SK-N-SH treated with all-trans-retinoic acid at 6 μM for 48 hours (cell line): ENCODE measurements around the gene EPB41L4A.

Experiments
- CSDC2 ChIP-seq: fragments of 250-450 bp; sonication (Bioruptor Pico); IDR thresholded peaks from 2 replicates; pipeline ENCODE4 v1.5.0; 2020; ENCODE audit warnings: mild to moderate bottlenecking, moderate library complexity
- OSR1 ChIP-seq: fragments of 250-450 bp; sonication (Bioruptor Pico); IDR thresholded peaks from 2 replicates; pipeline ENCODE4 v1.8.0; 2022; ENCODE audit warnings: moderate library complexity, mild to moderate bottlenecking, inconsistent platforms
- PPARA ChIP-seq: fragments of 250-450 bp; sonication (Bioruptor Pico); IDR thresholded peaks from 2 replicates; pipeline ENCODE4 v1.5.0; 2020; ENCODE audit warnings: mild to moderate bottlenecking, borderline replicate concordance
- RARB ChIP-seq: fragments of 250-450 bp; sonication (Bioruptor Pico); IDR thresholded peaks from 2 replicates; pipeline ENCODE4 v1.8.0; 2021; ENCODE audit warnings: mild to moderate bottlenecking, moderate library complexity
- TCF4 ChIP-seq: fragments of 250-450 bp; sonication (Bioruptor Pico); IDR thresholded peaks from 2 replicates; pipeline ENCODE4 v1.8.0; 2021; ENCODE audit warnings: mild to moderate bottlenecking, moderate library complexity, borderline replicate concordance
- ZC3H10 ChIP-seq: fragments of 250-450 bp; sonication (Bioruptor Pico); IDR thresholded peaks from 2 replicates; pipeline ENCODE4 v1.5.1; 2021; ENCODE audit warnings: mild to moderate bottlenecking, moderate library complexity
- ZFP3 ChIP-seq: fragments of 250-450 bp; sonication (Bioruptor Pico); IDR thresholded peaks from 2 replicates; pipeline ENCODE4 v1.5.0; 2020; ENCODE audit warnings: mild to moderate bottlenecking, moderate library complexity
- ZFP30 ChIP-seq: fragments of 450-650 bp; formaldehyde crosslinking; IDR thresholded peaks from 2 replicates; pipeline ENCODE4 v1.5.0; 2022; ENCODE audit warnings: mild to moderate bottlenecking, moderate library complexity
- TF ChIP-seq, protein P1 (sequence below): fragments of 250-450 bp; sonication (Bioruptor Pico); IDR thresholded peaks from 2 replicates; pipeline ENCODE4 v1.8.0; 2021; ENCODE audit warnings: low read depth, mild to moderate bottlenecking, moderate library complexity, borderline replicate concordance
- TF ChIP-seq, protein P2 (sequence below): fragments of 250-450 bp; sonication (Bioruptor Pico); IDR thresholded peaks from 2 replicates; pipeline ENCODE4 v1.8.0; 2020; ENCODE audit warnings: mild to moderate bottlenecking, moderate library complexity, borderline replicate concordance
- TF ChIP-seq, protein P3 (sequence below): fragments of 250-450 bp; sonication (Bioruptor Pico); IDR thresholded peaks from 2 replicates; pipeline ENCODE4 v1.5.1; 2021; ENCODE audit warnings: mild to moderate bottlenecking, moderate library complexity
- TF ChIP-seq, protein P4 (sequence below): fragments of 250-450 bp; sonication (Bioruptor Pico); IDR thresholded peaks from 2 replicates; pipeline ENCODE4 v1.5.1; 2020; ENCODE audit warnings: low read depth, mild to moderate bottlenecking, moderate library complexity

DNA sequence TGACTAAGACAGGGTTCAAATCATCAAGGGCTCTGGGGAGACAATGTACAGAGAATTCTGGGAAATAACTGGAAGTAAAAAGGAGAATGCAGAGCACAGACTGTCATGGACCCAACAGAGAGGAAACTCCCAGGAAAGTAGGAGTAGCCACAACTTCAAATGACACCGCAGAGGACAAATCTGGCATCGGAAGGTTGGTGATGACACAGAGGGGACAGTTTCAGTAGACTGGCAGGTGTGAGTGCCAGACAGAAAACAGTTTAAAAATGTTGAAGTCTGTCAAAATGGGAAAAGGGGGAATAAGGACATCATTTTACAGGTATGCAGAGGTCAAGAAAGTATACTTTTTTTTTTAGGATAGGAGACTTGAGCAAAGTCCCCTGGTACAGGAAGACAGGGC lies 70.2 kb downstream of the EPB41L4A start:
- TF ChIP-seq, protein P1, sequence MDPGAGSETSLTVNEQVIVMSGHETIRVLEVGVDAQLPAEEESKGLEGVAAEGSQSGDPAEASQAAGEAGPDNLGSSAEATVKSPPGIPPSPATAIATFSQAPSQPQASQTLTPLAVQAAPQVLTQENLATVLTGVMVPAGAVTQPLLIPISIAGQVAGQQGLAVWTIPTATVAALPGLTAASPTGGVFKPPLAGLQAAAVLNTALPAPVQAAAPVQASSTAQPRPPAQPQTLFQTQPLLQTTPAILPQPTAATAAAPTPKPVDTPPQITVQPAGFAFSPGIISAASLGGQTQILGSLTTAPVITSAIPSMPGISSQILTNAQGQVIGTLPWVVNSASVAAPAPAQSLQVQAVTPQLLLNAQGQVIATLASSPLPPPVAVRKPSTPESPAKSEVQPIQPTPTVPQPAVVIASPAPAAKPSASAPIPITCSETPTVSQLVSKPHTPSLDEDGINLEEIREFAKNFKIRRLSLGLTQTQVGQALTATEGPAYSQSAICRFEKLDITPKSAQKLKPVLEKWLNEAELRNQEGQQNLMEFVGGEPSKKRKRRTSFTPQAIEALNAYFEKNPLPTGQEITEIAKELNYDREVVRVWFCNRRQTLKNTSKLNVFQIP (CRISPR knock-in tag) = no peak
- TF ChIP-seq RARB (CRISPR knock-in tag) = no peak
- TF ChIP-seq, protein P2, sequence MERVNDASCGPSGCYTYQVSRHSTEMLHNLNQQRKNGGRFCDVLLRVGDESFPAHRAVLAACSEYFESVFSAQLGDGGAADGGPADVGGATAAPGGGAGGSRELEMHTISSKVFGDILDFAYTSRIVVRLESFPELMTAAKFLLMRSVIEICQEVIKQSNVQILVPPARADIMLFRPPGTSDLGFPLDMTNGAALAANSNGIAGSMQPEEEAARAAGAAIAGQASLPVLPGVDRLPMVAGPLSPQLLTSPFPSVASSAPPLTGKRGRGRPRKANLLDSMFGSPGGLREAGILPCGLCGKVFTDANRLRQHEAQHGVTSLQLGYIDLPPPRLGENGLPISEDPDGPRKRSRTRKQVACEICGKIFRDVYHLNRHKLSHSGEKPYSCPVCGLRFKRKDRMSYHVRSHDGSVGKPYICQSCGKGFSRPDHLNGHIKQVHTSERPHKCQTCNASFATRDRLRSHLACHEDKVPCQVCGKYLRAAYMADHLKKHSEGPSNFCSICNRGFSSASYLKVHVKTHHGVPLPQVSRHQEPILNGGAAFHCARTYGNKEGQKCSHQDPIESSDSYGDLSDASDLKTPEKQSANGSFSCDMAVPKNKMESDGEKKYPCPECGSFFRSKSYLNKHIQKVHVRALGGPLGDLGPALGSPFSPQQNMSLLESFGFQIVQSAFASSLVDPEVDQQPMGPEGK (CRISPR knock-in tag) = no peak
- TF ChIP-seq, protein P3, sequence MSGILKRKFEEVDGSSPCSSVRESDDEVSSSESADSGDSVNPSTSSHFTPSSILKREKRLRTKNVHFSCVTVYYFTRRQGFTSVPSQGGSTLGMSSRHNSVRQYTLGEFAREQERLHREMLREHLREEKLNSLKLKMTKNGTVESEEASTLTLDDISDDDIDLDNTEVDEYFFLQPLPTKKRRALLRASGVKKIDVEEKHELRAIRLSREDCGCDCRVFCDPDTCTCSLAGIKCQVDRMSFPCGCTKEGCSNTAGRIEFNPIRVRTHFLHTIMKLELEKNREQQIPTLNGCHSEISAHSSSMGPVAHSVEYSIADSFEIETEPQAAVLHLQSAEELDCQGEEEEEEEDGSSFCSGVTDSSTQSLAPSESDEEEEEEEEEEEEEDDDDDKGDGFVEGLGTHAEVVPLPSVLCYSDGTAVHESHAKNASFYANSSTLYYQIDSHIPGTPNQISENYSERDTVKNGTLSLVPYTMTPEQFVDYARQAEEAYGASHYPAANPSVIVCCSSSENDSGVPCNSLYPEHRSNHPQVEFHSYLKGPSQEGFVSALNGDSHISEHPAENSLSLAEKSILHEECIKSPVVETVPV (CRISPR knock-in tag) = no peak
- TF ChIP-seq ZC3H10 (CRISPR knock-in tag) = no peak
- TF ChIP-seq, protein P4, sequence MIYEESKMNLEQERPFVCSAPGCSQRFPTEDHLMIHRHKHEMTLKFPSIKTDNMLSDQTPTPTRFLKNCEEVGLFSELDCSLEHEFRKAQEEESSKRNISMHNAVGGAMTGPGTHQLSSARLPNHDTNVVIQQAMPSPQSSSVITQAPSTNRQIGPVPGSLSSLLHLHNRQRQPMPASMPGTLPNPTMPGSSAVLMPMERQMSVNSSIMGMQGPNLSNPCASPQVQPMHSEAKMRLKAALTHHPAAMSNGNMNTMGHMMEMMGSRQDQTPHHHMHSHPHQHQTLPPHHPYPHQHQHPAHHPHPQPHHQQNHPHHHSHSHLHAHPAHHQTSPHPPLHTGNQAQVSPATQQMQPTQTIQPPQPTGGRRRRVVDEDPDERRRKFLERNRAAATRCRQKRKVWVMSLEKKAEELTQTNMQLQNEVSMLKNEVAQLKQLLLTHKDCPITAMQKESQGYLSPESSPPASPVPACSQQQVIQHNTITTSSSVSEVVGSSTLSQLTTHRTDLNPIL = no peak
- no peak for TF ChIP-seq ZFP30
- no peak for TF ChIP-seq ZFP3 (CRISPR knock-in tag)
- TF ChIP-seq CSDC2 = no peak
- no peak for TF ChIP-seq PPARA (CRISPR knock-in tag)
- TF ChIP-seq OSR1 (CRISPR knock-in tag) = no peak
- TF ChIP-seq TCF4 (CRISPR knock-in tag) = no peak
